GM23248 (cell line): Measurements from ENCODE around the gene DHH. TPM values are rescaled to one million over a fixed set of nuclear protein-coding genes. Genes with fewer than 3 reads are reported as not detected.

Experiments used
- DNase-seq: peaks from one replicate; pipeline ENCODE4 v3.0.0-alpha.2; 2015
- H2AFZ ChIP-seq: fragments of 200-600 bp; sonication (generic); 2 replicates; pipeline ENCODE4 v1.6.1; 2016; ENCODE audit warnings: antibody characterized with exemption
- H3F3A ChIP-seq: fragments of 200-600 bp; sonication (generic); 2 replicates; pipeline ENCODE4 v1.6.1; 2016; ENCODE audit warnings: mild to moderate bottlenecking, antibody characterized with exemption, mixed run types; ENCODE audit not compliant: insufficient read depth
- H3K27ac ChIP-seq: fragments of 200-600 bp; sonication (generic); 2 replicates; pipeline ENCODE4 v1.5.1; 2016; ENCODE audit warnings: mild to moderate bottlenecking
- H3K27me3 ChIP-seq: fragments of 200-600 bp; sonication (generic); replicated peaks from 2 replicates; pipeline ENCODE4 v1.6.1; 2016; ENCODE audit warnings: mild to moderate bottlenecking; ENCODE audit not compliant: insufficient read depth
- H3K36me3 ChIP-seq: fragments of 200-600 bp; sonication (generic); 2 replicates; pipeline ENCODE4 v1.6.1; 2016; ENCODE audit warnings: low read depth, mild to moderate bottlenecking
- H3K4me1 ChIP-seq: fragments of 200-600 bp; sonication (generic); 2 replicates; pipeline ENCODE4 v1.6.1; 2016; ENCODE audit warnings: mild to moderate bottlenecking; ENCODE audit not compliant: insufficient read depth
- H3K4me2 ChIP-seq: fragments of 200-600 bp; sonication (generic); one replicate; pipeline ENCODE4 v1.6.1; 2016; ENCODE audit warnings: mild to moderate bottlenecking; ENCODE audit not compliant: unreplicated experiment
- H3K4me3 ChIP-seq: fragments of 200-600 bp; sonication (generic); 2 replicates; pipeline ENCODE4 v1.5.1; 2016; ENCODE audit warnings: mild to moderate bottlenecking
- H3K79me2 ChIP-seq: fragments of 200-600 bp; sonication (generic); 2 replicates; pipeline ENCODE4 v1.6.1; 2016; ENCODE audit warnings: mild to moderate bottlenecking; ENCODE audit not compliant: insufficient read depth
- H3K9ac ChIP-seq: fragments of 200-600 bp; sonication (generic); 2 replicates; pipeline ENCODE4 v1.6.1; 2016; ENCODE audit warnings: mild to moderate bottlenecking
- H3K9me2 ChIP-seq: fragments of 200-600 bp; sonication (generic); 2 replicates; pipeline ENCODE4 v1.6.1; 2016; ENCODE audit warnings: mixed run types, mild to moderate bottlenecking, moderate library complexity; ENCODE audit not compliant: insufficient read depth
- H3K9me3 ChIP-seq: fragments of 200-600 bp; sonication (generic); one replicate; pipeline ENCODE4 v1.6.1; 2017; ENCODE audit warnings: low read depth
- H4K20me1 ChIP-seq: fragments of 200-600 bp; sonication (generic); 2 replicates; pipeline ENCODE4 v1.6.0; 2016; ENCODE audit not compliant: insufficient read depth
- EZH2 ChIP-seq: fragments of 200-600 bp; sonication (generic); IDR thresholded peaks from 2 replicates; pipeline ENCODE4 v1.6.1; 2018; ENCODE audit warnings: antibody characterized with exemption, mild to moderate bottlenecking; ENCODE audit not compliant: insufficient read depth, poor library complexity, severe bottlenecking
- EZH2phosphoT487 ChIP-seq: fragments of 200-600 bp; sonication (generic); IDR thresholded peaks from 2 replicates; pipeline ENCODE4 v1.6.1; 2018; ENCODE audit warnings: antibody characterized with exemption, moderate library complexity, mild to moderate bottlenecking, low read depth; ENCODE audit not compliant: insufficient read depth
- WGBS, 2 experiments: methylation state at CpG; one replicate each; pipeline ENCODE4 v1.1.6; 2015 to 2017; ENCODE audit warnings: low lambda C conversion rate in 2 of 2, low coverage in 1 of 2; ENCODE audit errors: missing lambda C conversion rate in 2 of 2; 5-methylcytosine and 5-hydroxymethylcytosine counted together
- in situ Hi-C: fragments of 300-500 bp; cut with MboI; formaldehyde crosslinking; loops from 2 replicates; pipeline ENCODE4 v1.15.0; 2020
- polyA plus RNA-seq: library from polyadenylated mRNA; unstranded; fragments of >200 nt; fragmentation: Nextera tagmentation; extraction: Ambion mirVana; gene quantifications from 2 replicates; pipeline ENCODE4 v1.2.1, GENCODE V29; 2016
- total RNA-seq: library from RNA; depleted of rRNA; stranded (reverse); fragments of >200 nt; shearing (Covaris generic); gene quantifications from 2 replicates; pipeline ENCODE4 v1.2.3, GENCODE V29; 2014

The DHH gene
- total and polyA plus RNA-seq, 2 experiments from 2014 or later, result not detected

DNA sequence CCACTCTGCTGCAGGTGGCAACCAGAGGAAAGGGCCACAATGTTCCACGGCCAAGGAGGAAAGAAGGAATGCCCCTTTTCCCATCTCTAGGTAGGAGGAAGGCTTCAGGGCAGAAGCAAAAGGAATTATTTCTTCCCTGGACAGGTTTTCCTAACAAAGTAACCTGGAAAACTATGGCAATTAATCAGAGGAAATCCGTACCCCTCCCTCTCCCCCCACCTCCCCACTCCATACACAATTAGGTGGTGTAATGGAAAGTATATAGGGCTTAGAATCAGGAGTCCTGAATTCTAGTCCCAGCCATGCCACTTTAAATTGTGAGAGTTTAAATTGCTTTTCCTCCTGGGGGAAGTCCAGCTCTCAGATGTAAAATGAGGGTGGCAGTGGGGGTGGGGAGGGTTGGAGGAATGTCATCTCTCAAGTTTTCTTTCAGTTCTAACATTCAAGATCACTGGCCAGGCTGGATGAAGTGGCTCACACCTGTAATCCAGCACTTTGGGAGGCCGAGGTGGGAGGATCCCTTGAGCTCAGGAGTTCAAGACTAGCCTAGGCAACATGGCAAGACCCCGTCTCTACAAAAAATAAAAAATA, 1.7 kb downstream of the DHH start:
- TF ChIP-seq EZH2 (no peak), EZH2phosphoT487 (no peak)
- Histone ChIP-seq H3K27me3 (peaks cover 19% of the 10 kb centered on the region), H3K27ac (no peak overlapping the region), H3K4me2 (peak overlapping the region; percentile 87), H3K36me3 (no peaks in the 10 kb centered on the region), H3F3A (peaks cover 16% of the 10 kb centered on the region; the same call in 1 of the 2 replicates), H3K9ac (no peak overlapping the region), H2AFZ (no peak overlapping the region), H3K4me1 (peaks cover 14% of the 10 kb centered on the region; the same call in 1 of the 2 replicates), H3K79me2 (no peaks in the 10 kb centered on the region), H3K9me2 (no peaks in the 10 kb centered on the region), H4K20me1 (no peaks in the 10 kb centered on the region), H3K4me3 (no peak overlapping the region), H3K9me3 (no peaks in the 10 kb centered on the region)
- in situ Hi-C loops, result loop anchor here (10.0 kb wide), 1 partner anchor 142 kb away; no protein-coding TSS in a partner anchor
- WGBS, 2 experiments, result 43 to 49% methylated on average over 4 of the region's 4 CpGs
- no peak for DNase-seq

DNA sequence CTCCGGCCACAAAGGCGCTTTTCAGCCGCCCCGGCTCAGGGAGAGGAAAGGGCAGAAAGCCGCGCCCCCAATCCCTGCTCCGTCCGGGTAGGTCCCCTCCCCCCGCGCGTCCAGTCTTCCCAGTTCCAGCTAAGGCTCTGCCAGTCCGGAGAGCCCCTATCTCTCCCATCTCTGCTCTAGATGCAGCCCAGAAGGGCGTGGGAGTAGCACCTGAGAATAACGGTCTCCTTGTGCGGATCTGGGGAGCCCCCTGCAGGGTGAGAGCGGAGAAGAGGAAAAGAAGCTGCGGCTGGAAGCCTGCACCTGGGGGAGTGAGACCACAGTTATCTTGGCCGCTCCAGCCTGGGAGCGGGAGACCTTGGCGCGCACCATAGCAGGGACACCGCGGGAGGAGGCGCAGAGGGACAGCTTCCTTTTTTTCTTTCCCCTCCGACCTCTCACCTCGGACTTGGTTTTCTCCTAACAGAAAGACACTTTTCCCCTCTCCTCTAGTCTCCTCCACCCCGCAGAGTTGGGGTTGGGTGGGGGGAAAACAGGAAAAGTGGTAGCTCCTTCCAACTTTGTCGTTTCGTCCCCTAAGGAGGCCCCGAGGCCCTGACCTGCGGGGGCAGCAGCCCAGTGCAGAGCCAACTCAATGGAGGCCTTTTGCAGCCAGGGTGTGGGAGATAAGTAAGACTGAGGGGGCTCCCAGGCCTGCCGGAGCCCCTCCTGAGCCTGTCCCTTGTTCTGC, 2.4 kb downstream of the DHH start:
- Histone ChIP-seq H3K4me3 (peak overlapping the region; percentile 68), H3F3A (peaks cover 16% of the 10 kb centered on the region; the same call in 1 of the 2 replicates), H4K20me1 (no peaks in the 10 kb centered on the region), H3K36me3 (no peaks in the 10 kb centered on the region), H3K9me2 (no peaks in the 10 kb centered on the region), H3K27ac (no peak overlapping the region), H3K4me1 (peaks cover 14% of the 10 kb centered on the region; the same call in 1 of the 2 replicates), H2AFZ (peak overlapping the region; percentile 62), H3K79me2 (no peaks in the 10 kb centered on the region), H3K9ac (no peak overlapping the region), H3K4me2 (peak overlapping the region; percentile 87), H3K9me3 (no peaks in the 10 kb centered on the region), H3K27me3 (peaks cover 19% of the 10 kb centered on the region)
- 7 to 10% methylated on average over 29 to 32 of the region's 32 CpGs for WGBS, 2 experiments
- TF ChIP-seq EZH2phosphoT487, result no peak
- TF ChIP-seq EZH2, result no peak
- in situ Hi-C loops, result loop anchor here (10.0 kb wide), 1 partner anchor 143 kb away; no protein-coding TSS in a partner anchor
- peak; percentile 75 for DNase-seq

DNA sequence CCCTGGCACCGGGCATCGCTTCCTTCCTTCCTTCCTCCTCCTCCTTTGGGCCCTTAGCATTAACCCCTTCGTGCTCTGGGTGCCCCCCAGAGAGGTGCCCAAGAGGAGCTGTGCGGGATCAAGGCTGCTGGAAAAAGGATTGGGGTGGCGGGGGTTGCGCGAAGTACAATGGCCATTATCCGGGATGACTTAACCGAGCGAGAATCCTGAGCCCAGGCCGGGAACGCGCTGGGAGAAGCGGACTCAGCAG, 2.8 kb downstream of the DHH start:
- H3K27ac ChIP-seq, result no peak overlapping the region
- peak overlapping the region; percentile 68 for H3K4me3 ChIP-seq
- peaks cover 16% of the 10 kb centered on the region; the same call in 1 of the 2 replicates for H3F3A ChIP-seq
- peak overlapping the region; percentile 87 for H3K4me2 ChIP-seq
- no peaks in the 10 kb centered on the region for H3K9me3 ChIP-seq
- in situ Hi-C loops, result loop anchor here (10.0 kb wide), 1 partner anchor 143 kb away; no protein-coding TSS in a partner anchor
- peak overlapping the region; percentile 62 for H2AFZ ChIP-seq
- 2% methylated on average over 13 to 14 of the region's 14 CpGs for WGBS, 2 experiments
- H3K36me3 ChIP-seq, result no peaks in the 10 kb centered on the region
- peaks cover 19% of the 10 kb centered on the region for H3K27me3 ChIP-seq
- H3K79me2 ChIP-seq, result no peaks in the 10 kb centered on the region
- peaks cover 14% of the 10 kb centered on the region; the same call in 1 of the 2 replicates for H3K4me1 ChIP-seq
- no peaks in the 10 kb centered on the region for H4K20me1 ChIP-seq
- H3K9me2 ChIP-seq, result no peaks in the 10 kb centered on the region
- no peak for DNase-seq
- no peak for TF ChIP-seq EZH2phosphoT487
- TF ChIP-seq EZH2, result no peak
- H3K9ac ChIP-seq, result no peak overlapping the region

DNA sequence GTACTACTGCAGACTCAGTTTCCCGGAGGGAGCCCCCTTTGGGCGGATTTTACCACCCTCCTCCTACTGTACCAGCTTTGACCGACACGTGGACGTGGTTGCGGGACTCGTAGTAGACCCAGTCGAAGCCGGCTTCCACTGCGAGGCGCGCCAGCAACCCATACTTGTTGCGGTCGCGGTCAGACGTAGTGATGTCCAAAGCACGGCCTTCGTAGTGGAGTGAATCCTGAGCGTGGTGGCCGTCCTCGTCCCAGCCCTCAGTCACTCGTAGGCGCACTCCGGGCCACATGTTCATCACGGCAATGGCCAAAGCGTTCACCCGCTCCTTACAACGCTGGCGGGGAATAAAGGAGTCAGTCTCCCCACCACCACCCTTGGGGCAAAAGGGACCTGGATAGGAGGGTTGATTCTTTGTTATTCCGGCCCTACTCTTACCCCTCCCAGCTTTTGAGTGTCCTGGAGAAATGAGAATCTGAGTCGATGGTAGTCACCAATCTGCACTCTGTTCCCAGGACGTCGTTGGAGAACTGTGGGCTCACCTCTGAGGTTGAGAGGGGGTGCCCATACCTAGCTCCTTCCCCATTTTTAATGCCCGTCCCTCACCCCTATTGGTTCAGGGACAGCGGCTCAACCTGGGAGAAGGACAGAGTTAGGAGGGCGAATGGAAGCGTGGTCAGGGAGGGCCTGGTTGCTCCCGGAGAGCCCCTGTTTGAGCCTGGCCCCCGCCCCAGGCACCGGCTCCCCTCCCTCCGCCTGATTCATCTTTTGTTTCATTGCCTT, 3.4 kb downstream of the DHH start:
- TF ChIP-seq EZH2 (no peak), EZH2phosphoT487 (no peak)
- Histone ChIP-seq H3F3A (peaks cover 18% of the 10 kb centered on the region), H3K79me2 (no peaks in the 10 kb centered on the region), H3K9me3 (no peaks in the 10 kb centered on the region), H4K20me1 (no peaks in the 10 kb centered on the region), H3K4me3 (peak overlapping the region; percentile 68), H3K27me3 (peaks cover 19% of the 10 kb centered on the region), H3K36me3 (no peaks in the 10 kb centered on the region), H3K27ac (no peak overlapping the region), H3K9ac (no peak overlapping the region), H3K4me1 (peaks cover 18% of the 10 kb centered on the region; the same call in 1 of the 2 replicates), H3K4me2 (peak overlapping the region; percentile 87), H2AFZ (peak overlapping the region; percentile 75; the same call in 1 of the 2 replicates), H3K9me2 (no peaks in the 10 kb centered on the region)
- peak; percentile 32 for DNase-seq
- WGBS, 2 experiments, result 30% methylated on average over 37 to 41 of the region's 41 CpGs
- in situ Hi-C loops, result loop anchor here (10.0 kb wide), 1 partner anchor 144 kb away; no protein-coding TSS in a partner anchor
